GM19463 (cell line): ENCODE results near the gene FOXL3.
"Not testable (repeated sequence)": the region's sequence is repeated elsewhere in the genome, so short reads cannot be mapped to it uniquely, and the experiment has no call there.

Source experiments
- ATAC-seq: cut with Tn5 transposase; IDR thresholded peaks from one replicate; pipeline ENCODE4 v1.9.1; 2021; ENCODE audit warnings: mild to moderate bottlenecking, moderate library complexity; ENCODE audit not compliant: unreplicated experiment

FOXL3 gene

DNA sequence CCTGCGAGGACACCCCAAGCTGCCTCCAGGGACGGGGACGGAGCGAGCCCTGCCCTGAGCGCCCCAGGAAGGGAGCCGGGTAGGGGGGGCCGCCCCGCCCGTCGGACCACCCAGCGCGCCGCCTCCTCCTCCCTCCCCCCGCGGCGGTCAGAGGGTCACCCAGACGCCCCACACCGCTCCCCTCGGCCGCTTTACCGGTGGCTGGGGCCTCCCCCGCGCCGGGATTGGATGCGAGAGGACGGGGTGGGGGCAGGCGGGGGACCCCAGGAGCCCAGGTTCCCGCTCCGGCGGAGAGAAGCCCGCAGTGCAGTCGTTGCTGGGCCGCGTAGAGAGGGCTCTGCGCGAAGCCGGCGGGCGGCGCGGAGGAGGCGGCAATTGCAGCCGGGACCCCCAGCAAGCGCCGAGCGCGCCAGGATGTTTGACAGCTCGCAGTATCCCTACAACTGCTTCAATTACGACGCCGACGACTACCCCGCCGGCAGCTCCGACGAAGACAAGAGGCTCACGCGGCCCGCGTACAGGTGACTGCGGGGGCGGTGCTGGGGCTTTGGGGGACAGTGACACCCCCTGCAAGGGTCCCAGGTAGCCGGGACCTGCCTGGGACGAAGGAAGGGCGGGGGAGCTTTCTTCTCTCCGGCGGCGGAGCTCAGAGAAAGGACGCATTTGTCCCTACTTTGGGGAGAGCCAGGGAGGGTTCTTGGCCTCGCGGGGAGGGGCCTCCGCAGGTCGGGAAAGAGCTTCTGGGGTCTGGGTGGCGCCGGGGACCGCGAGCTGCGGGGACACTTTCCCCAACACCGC, at the start of gene FOXL3:
Gene FOXL3, plus strand, starts transcription at position 415 of the 798 bp plus-strand sequence. Its CDS starts 0 bp downstream, at position 415.
- no peak for ATAC-seq

DNA sequence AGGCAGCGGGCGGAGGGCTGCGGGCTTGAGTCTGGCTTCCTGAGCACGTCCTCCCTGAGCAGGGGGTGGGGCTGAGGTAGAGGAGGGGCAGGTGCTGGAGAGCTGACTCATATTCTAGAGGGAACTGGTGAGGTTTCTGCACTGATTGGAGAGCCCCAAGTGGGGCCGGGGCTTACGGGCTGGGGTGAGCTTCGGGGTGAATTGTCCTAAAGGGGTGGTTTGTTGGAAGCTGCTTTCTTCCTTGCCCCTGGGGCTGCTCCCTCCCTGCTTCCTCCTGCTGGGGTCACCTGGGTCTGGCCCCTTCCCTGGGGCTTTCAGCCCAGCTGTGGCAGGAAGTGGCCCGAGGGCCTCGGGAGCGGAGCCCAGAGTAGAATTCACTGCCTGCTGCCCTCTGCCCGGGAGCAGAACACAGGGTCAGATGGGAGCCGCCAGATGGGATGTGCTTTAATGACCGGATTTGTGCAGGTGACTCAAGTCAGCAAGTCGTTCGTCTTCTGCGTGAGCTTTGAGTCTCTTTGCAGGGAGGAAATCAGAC, 49.0 kb upstream of the FOXL3 start:
- no peak for ATAC-seq

DNA sequence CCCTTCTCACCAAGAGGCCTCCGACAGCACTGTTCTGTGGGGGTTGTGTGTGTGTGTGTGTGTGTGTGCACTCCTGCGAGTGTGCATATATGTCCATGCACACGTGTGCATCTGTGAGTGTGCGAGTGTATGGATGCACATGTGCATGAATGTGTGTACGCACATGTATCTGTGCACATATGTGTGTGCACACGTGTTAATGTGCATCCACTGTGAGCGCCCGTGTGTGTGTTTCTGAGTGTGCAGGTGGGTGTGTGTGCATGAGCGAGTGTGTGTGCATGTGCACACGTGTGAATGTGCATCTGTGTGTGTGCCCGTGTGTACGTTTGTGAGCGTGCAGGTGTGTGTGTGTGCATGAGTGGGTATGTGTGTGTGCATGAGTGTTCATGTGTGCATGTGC, 48.5 kb upstream of the FOXL3 start:
- ATAC-seq, result no peak

DNA sequence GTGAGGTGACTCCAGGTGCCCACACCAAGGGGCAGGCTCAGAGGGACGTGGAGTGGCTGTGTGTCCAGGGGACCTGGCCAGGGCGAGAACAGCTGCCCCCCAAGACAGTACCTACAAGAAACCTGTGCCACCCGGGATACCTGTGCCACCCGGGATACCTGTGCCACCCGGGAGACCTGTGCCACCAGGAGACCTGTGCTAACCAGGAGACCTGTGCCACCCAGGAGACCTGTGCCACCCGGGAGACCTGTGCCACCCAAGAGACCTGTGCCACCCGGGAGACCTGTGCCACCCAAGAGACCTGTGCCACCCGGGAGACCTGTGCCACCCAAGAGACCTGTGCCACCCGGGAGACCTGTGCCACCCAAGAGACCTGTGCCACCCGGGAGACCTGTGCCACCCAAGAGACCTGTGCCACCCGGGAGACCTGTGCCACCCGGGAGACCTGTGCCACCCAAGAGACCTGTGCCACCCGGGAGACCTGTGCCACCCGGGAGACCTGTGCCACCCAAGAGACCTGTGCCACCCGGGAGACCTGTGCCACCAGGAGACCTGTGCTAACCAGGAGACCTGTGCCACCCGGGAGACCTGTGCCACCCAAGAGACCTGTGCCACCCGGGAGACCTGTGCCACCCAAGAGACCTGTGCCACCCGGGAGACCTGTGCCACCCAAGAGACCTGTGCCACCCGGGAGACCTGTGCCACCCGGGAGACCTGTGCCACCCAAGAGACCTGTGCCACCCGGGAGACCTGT, 47.0 kb upstream of the FOXL3 start:
- ATAC-seq, result not testable (repeated sequence)

DNA sequence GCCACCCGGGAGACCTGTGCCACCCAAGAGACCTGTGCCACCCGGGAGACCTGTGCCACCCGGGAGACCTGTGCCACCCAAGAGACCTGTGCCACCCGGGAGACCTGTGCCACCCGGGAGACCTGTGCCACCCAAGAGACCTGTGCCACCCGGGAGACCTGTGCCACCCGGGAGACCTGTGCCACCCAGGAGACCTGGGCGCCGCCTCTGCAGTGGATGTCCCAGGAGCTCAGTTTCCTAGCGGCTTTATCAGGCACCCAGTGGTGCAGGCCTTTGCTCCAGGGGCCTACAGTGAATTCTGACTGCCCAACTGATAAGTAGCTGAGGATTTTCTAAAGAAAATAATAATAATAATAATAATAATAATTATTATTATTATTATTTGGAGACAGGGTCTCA, 46.4 kb upstream of the FOXL3 start:
- not testable (repeated sequence) for ATAC-seq

DNA sequence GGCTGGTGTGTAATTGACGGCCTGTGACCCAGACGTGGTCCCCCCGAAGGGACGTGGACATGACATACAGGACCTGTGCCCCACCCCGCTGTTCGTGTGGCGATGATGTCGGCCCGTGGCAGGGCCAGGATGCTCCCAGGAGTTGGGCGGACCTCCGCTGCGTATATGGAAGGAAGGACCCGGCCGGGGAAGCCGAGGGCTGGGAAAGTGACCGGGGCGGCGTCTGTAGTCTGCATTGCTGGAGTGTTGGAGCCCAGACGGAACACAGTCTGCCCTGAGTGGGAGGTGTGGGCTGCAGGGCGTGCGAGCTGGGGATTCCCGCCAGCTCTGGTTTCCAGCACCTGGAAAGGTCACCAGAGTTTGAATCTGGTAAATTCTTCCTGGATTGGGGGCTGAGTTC, 45.0 kb upstream of the FOXL3 start:
- no peak for ATAC-seq

DNA sequence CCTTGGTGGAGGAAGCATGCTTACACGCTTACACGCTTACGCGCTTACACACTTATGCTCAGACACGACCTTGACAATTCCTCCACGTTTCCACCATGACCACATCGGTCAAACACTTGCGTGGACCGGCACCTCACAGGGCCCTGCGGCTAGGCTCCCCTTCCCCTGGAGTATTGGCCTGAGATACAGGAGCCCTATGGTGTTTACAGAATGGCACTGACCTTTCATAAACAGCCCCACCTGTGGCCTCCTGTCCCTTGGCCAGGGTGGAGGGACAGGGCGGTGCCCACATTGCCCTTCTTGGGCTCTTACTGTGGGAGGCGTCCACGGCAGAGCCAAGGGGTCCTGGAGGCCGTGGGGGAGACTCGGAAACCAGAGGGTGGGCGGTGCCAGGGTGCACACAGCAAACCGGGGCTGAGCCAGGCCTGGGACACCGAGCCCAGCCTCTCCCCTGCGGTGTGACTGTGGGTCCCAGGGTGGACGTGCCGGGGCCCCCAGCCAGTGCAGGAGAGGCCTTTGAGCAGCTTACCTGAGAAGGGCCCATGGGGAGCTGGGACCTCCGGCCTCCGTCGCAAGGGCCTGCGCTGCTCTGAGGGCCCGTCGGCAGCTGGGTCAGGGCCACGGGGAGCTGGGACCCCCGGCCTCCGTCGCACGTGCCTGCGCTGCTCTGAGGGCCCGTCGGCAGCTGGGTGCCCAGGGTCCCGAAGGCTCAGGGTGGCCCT, 44.2 kb upstream of the FOXL3 start:
- no peak for ATAC-seq

DNA sequence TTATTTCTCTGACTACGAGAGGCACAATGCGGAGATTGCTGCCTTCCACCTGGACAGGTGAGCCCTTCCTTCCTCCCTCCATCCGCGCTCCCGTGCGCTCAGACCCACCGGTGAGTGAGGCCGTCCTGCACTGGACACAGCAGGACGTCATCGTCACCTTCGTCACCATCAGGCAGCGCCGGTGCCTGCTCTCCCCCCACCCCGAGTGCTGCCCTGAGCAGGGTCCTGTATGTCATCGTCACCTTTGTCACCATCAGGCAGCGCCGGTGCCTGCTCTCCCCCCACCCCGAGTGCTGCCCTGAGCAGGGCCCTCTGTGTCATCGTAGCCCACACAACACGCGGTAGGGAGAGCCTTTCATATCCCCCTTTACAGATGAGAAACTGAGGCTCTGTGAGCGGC, 43.5 kb upstream of the FOXL3 start:
- ATAC-seq, result no peak

DNA sequence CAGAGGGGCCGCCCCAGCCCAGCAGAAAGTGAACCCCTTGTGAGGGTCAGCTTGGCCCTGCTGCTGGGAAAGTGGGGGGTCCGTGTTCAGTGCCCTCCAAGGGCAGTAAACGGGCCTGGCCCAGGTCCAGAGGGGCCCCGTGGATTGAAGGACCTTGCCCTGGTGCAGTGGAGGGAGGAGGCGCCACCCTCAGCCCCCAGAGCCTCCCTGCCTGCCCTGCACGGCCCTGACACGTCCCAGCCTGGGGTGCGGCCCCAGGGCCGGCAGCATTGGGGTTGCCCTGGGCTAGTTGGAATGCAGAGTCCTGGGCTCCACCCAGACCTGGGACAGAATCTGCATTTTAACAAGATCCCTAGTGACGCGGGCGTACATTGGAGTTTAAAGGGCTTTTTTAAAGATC, 42.8 kb upstream of the FOXL3 start:
- ATAC-seq, result no peak

DNA sequence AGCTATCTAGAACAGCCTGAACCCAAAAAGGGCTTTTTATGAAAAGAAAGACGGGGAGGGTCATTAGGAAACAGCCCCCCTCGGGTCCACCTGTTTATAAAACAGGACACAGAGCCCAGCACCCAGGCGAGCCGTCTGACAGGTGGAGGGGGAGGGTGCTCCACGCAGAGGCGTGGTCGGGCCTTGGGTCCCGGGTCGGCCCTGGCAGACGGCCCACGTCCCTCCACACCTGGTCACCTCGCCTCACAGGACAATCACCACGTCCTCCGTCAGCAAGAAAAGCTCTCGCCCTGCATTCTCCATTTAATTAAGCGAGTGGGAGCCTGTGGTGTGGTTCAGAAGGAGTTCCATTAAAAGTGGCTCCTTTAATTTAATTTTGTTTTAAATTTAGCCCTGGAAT, 42.3 kb upstream of the FOXL3 start:
- ATAC-seq, result no peak

DNA sequence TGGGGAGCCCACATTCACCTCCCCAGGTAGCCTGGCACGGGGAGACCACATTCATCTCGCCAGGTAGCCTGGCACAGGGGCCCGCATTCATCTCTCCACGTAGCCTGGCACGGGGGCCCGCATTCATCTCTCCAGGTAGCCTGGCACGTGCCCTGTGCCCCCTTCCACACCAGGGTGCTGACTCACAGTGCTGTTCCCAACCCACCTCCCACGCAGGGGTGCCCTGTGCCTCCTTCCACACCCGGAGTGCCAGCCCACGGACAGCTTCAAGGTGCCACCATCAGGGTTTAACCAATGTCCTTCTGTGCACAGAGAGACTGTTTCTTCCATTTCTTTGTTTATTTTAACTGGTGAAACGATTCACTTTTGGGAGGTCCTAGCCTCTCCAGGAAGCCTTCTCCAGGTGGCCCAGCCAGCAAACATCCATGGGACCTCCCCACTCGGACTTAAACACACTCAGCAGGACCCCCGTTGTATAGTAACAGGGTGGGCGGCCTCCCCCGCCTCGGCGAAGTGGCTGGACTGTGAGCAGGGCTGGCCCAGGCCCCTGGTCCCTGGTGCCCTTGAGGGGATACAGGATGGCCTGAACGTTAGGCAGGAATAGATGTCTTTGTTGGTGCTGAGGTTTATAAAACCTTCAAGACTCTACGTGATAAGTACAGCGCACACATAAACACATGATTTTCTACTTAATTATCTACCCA, 41.1 kb upstream of the FOXL3 start:
- no peak for ATAC-seq

DNA sequence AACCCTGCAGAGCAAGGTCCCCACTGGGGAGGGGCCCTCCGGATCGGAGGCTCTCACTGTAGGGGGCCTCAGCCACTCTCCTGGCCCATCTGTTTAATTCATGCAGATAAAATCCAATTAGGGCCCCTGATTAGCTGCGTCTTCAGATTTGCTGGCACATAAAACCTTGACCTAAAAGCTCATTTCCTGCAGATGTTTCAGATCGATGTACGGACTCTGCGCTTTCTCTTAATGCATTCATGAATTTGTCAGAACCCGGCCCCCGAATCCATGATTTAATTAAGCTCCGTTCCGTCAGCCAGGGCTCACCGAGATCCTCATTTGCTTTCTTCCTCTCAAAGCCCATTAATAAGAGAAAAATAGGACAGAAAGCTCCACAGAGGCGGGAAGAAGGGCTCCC, 40.0 kb upstream of the FOXL3 start:
- no peak for ATAC-seq

DNA sequence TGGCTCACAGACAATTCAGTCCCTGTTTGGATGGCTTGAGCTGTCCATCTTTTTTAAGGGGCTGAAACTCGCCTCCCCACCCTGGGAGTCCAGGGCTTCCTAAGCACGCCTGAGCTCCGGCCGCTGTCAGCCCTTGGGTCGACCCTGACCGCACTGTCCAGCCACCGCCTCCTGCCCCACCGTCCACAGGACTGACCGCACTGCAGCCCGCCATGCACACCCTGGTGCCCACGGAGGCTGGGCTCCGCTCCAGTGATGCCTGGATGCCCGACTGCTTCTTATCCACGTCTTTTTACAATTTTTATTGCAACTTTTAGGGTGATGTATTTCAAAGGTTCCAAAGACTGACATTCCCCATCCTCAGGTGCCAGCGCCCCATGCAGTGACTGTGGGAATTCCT, 39.4 kb upstream of the FOXL3 start:
- no peak for ATAC-seq

DNA sequence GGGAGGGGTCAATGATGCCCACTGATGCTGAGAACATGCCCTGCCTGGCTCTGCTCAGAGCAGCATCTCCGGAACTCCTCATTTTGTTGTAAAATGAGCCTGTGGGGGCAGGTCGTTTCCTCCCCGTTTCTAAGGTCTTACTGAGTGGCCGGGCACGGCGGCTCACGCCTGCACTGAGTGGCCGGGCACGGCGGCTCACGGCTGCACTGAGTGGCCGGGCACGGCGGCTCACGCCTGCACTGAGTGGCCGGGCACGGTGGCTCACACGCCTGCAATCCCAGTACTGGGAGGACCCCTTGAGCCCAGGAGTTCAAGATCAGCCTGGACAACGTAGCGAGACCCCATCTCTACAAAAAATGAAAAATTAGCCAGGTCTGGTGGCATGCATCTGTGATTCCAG, 39.0 kb upstream of the FOXL3 start:
- no peak for ATAC-seq

DNA sequence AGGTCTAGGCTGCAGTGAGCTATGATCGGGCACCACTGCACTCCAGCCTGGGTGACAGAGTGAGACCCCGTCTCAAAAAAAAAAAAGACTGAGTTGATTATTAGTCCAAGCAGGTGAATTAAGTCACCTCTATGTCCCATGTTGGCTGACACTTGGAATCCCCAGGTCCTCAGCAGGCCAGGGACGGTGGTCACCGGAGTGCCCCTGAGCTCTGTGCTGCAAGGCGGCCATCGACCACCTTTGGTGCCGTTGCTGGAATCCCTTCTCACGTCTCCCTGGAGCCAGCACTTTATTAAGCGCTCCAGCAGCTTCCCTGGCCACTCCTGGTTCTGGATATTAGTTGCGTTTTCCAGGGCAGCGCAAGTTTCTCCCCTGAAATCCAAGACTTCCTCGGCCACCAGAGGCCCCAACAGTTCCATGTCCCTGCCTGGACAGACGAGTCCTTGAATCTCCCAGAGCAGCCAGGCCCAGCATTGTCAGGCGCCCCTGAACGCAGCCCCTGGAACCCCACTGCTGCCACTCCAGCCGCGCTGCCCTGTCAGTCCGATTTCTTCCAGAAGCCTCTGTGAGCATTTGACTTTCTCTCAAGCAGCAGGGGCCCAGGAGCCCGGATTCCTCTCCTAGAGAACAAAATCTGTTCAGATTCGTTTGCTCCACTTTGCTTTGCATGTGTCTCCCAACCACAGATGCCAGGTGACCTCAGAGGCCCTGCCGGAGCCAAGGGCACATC, 38.4 kb upstream of the FOXL3 start:
- no peak for ATAC-seq

DNA sequence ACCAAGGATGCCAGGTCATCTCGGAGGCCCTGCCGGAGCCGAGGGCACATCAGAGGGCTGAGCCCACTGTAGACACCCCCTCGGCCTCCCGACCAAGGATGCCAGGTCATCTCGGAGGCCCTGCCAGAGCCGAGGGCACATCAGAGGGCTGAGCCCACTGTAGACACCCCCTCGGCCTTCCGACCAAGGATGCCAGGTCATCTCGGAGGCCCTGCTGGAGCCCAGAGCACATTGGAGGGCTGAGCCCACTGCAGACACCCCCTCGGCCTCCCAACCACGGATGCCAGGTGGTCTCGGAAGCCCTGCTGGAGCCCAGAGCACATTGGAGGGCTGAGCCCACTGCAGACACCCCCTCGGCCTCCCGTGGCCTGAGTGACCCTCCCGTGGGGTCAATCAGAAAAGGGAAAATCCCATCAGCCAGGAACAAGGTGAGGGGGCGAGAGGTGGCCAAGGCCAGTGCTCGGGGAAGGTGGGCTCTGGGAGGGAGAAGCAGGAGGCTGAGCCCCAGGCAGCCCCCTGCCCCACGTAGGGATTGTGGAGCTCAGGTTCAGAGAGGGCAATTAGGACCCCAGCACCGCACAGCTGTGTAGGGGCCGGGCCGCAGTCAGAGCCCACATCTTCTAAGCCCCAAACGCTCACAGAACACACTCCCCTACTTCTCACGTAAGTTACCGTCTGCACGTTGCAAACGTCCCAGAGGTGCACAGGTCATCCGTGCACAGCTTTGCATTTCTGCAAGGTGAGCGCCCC, 37.6 kb upstream of the FOXL3 start:
- no peak for ATAC-seq

DNA sequence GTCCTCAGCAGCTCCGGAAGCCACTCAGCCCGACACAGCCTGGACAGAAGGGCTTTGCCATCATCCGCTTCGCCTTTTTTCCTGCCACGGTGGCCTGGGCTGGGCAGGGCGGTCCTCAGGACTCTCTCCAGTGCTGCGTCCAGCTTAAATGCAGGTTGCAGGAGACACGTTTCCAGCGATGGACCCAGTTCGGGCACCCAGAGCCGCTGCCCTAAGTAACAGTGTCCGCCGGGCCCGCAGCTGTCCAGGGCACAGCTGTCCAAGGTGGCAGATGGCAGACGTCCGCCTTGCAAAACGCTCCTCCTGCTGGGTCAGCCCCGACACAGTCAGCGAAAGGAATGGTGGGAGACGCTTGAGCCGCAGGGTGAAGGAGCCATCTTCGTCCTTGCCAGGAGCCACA, 37.0 kb upstream of the FOXL3 start:
- ATAC-seq, result no peak

DNA sequence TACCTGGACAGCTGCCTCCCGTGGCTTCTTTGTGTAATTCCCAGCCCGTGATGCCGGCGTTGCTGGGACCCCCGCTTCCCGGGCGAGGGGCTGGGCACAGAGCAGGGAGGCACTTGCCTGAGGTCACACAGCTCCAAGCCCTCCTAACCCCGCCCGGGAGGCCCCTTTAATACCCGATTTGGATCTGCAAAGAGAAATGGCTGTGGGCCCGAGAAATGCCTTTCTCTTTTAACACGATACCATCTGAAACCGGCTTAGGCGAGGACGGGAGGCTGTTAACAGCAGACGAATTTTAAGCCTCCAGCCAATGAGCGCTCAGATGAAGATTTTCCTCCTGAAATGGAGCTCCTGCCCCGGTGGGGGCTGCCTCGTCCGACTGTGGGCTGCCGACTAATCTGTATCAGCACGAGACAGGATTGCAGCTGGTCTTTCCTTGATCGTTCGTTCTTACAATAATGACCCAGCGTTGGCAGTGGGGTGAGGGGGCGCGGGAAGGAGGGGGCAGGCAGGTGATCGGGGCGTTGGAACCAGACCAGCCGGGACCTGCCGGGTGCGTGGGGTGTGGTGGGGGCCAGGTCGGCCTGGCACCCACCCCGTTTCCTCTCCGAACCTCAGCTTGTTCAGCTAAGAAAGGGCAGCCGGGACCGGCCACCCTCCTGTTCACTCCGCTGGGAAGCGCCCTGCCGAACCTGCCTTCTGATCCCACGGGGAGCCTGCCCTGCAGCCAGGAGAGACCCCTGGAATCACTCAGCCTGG, 36.2 kb upstream of the FOXL3 start:
- ATAC-seq, result no peak
